Suprapubic skin (tissue), 3 donors: ENCODE results near the gene EGFR.

Experiments
- POLR2AphosphoS5 ChIP-seq, 3 donors: sonication (generic); formaldehyde crosslinking; IDR thresholded peaks; one replicate each; pipeline ENCODE4 v1.6.1; 2017; ENCODE audit warnings: antibody characterized with exemption in 3 of 3
- TF ChIP-seq, protein P1 (sequence below), 2 donors: fragments of 200-600 bp in 1 of 2; fragments of 450-650 bp in 1 of 2; sonication (generic) in 1 of 2; IDR thresholded peaks; one replicate each; pipeline ENCODE4 v1.5.1; 2016 to 2019; ENCODE audit warnings: antibody characterized with exemption in 2 of 2, mild to moderate bottlenecking in 1 of 2, moderate library complexity in 1 of 2

DNA sequence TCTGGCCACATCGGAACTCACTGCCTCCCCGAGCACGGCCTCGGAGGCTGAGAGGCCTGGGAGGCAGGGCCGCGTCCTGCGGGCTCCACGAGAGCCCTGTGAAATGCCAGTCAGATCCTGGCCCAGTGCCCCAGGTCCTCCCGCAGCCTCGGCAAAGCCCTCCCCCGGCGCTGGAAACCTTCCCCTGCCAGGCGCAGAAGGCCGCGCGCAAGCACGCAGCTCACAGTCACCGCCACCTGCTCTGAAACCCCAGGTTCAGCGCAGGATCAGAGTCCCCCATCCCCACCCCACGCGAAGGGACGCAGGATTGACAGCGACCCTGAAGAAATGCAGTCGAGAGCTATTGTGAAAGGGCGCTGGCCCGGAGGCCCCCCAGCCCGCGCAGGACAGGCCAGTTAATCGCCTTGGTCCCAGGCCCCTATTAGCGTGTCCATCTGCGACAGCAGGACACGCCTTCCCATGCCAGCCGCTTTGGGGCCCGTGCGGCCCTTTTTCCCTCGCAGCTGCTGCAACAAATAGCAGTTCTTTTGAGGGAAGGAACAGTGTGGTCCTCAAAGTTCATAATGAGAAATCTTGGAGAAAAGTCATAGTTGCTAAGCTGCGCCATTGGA is 13.5 kb upstream of the EGFR start:
- no peak for TF ChIP-seq POLR2AphosphoS5 (IDR thresholded peaks at IDR 0.05)
- TF ChIP-seq, protein P1, sequence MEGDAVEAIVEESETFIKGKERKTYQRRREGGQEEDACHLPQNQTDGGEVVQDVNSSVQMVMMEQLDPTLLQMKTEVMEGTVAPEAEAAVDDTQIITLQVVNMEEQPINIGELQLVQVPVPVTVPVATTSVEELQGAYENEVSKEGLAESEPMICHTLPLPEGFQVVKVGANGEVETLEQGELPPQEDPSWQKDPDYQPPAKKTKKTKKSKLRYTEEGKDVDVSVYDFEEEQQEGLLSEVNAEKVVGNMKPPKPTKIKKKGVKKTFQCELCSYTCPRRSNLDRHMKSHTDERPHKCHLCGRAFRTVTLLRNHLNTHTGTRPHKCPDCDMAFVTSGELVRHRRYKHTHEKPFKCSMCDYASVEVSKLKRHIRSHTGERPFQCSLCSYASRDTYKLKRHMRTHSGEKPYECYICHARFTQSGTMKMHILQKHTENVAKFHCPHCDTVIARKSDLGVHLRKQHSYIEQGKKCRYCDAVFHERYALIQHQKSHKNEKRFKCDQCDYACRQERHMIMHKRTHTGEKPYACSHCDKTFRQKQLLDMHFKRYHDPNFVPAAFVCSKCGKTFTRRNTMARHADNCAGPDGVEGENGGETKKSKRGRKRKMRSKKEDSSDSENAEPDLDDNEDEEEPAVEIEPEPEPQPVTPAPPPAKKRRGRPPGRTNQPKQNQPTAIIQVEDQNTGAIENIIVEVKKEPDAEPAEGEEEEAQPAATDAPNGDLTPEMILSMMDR (IDR thresholded peaks at IDR 0.05): no peak
